HG03571 (cell line): ENCODE results near the gene PXDN.
"Not testable (repeated sequence)": the region's sequence is repeated elsewhere in the genome, so short reads cannot be mapped to it uniquely, and the experiment has no call there.

Experiments
- ATAC-seq: cut with Tn5 transposase; IDR thresholded peaks from one replicate; pipeline ENCODE4 v1.9.1; 2021; ENCODE audit not compliant: unreplicated experiment

Gene PXDN

DNA sequence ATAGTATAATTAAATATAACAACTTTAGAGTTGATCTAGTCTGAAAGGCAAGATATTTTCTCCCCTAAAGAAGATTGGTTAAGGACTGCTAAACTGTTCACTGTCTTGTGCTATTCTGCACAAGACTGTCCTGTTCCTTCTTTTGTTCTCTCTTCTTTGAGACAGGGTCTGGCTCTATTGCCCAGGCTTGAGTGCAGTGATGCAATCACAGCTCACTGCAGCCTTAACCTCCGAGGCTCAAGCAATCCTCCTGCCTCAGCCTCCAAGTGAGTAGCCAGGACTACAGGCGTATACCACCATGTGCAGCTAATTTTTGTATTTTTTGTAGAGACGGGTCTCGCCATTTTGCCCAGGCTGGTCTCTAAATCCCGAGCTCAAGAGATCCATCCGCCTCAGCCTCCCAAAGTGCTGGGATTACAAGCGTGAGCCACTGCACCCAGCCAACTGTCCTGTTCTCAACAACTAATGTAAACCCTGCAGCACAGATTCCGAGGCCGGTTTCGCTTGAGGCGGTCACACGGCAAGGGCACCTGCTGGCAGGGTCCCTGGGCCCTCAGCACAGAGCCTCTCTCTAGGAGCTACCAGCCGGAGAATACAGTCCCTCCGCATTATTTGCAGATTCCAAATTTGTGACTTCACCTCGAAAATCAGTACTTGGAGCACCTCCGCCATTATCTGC, 16.4 kb downstream of the PXDN start:
- no peak for ATAC-seq

DNA sequence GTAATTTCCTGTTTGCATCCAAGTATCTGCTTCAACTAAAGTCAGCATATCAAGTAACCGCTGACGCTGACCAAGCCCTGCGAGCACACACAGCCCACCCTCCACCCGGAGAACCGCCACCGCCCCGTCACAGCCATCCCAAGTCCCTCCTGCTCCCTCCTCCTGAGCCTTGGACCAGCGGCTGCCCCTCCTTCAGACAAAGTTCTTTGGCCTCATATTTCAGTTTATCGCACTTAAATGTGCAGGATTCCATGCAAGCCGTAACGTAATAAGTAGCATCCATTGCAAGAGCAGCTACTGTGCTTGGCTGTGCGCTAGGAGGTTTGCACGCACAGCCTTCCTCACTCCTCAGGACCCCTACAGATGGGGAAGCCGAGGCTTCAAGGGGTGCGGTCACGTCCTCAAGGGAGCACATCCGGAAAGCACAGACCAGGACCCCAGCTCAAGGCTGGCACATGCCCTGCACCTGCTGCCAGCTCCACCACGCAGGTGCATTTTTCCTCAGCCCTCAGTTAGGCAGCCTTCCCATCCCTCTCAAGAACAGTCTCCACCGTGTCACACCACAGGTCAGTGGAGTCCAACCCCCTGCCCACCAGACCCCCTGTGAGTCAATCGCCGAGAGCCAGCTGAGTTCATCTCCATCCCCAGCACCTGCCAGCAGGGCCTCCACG, 17.1 kb downstream of the PXDN start:
- no peak for ATAC-seq

DNA sequence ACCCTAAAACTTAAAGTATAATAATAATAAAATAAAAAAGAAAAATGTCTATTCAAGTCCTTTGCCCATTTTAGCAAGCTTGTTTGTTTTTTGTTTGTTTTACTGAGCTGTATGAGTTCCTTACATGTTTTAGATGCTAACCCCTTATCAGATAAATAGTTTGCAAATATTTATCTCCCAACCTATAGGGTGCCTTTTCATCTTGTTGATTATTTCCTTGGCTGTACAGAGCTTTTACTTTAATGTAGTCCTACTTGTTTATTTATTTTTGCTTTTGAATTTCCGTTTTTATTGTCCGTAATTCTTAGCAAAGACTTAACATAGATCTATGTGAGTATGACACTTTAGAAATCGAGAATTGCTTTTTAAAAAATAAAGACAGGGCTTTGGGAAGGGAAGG, 17.8 kb downstream of the PXDN start:
- ATAC-seq, result no peak

DNA sequence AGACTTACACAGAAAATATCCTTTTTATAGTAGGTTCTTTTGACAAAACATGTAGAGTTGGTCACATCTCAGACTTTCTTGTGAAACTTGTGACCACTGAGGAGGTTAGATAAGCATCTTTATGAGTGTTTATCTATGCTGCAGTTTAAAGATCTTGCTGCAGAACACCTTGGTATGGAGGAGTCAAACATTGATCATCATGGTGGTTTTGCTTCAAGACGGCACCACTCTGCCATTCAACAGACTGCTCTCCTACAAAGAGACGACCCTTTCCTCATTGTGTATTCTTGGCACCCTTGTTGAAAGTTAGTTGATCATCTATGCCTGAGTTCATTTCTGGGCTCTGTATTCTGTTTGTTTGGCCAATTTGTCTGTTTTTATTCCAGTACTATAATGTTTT, 20.0 kb downstream of the PXDN start:
- ATAC-seq, result not testable (repeated sequence)

DNA sequence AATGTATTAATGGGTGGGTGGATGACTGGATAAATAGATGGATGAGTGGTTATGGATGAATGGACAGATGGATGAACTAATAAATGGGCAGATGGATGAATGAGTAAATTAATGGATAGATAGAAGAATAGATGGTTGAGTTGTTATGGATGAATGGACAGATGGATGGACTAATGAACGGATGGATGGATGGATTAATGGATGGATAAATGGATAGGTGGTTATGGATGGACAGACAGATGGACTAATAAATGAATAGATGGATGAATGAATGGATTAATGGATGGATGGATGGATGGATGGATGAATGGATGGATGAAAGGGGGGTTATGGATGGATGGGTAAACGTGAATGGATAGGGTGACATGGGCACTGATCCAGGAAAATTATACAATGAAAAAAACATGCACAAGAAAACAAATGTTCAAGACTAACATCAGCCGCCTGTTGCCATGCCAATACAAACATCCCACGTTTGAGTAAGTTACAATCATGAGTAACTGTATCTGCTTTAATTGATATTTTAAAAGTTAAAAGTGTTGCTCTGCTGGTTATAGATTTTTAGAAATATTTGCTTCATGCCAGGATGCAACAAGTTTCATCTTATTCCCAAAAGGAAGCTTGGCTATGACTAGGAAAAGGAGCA, 20.8 kb downstream of the PXDN start:
- no peak for ATAC-seq

DNA sequence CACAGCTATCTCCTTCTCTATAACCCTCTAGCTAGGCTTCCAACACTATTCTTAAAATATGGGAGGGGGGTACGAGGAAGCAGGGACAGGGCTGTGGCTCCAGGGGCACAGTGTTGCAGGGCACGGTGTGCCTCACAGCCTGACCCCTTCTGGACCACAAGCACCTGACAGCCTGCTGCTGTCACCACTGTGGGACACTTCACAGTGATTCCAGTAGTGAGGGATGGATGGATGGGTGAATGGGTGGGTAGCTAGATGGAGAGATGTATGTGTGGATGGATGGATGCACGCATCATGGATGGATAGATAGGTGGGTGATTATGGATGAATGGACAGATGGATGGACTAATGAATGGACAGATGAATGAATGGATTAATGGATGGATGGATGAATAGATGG, 21.6 kb downstream of the PXDN start:
- no peak for ATAC-seq

DNA sequence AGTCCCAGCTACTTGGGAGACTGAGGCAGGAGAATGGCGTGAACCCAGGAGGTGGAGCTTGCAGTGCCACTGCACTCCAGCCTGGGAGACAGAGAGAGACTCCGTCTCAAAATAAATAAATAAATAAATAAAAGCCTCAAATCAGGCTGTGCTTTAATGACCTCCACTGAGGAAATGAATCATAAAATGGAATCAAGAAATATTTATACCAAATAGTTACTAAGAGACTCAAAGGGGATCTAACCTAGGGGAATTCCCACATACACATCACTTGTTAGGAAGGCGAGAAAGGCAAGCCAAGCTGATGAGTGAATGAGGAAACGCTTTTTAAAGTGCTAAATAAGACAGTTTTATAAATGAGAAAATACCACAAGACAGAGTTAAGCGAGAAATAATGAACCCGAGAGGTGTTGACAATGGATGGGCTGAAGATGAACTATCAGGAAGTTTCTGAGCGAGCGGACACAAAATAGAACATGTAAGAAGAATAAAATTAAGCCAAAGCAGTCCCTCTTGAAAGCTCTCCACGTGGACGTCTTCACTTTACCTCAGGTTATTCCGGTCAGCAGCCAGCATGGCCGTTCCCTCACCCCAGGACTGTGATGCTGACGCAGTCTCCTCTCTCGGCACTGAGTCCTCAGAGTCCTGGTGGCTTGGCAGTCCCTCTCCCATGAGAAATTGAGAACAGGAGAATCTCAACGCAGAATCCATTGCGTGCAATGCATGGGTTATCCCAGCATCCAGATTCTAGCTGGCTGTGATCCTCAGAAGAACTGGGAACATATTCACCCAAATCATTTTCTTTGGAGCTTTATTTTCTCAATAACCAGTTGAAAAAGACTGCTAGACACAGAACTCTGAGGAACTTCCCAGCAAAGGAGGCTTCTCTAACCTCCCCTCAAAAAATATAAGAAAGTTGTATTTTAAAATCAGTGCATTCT, 22.3 kb downstream of the PXDN start:
- no peak for ATAC-seq

DNA sequence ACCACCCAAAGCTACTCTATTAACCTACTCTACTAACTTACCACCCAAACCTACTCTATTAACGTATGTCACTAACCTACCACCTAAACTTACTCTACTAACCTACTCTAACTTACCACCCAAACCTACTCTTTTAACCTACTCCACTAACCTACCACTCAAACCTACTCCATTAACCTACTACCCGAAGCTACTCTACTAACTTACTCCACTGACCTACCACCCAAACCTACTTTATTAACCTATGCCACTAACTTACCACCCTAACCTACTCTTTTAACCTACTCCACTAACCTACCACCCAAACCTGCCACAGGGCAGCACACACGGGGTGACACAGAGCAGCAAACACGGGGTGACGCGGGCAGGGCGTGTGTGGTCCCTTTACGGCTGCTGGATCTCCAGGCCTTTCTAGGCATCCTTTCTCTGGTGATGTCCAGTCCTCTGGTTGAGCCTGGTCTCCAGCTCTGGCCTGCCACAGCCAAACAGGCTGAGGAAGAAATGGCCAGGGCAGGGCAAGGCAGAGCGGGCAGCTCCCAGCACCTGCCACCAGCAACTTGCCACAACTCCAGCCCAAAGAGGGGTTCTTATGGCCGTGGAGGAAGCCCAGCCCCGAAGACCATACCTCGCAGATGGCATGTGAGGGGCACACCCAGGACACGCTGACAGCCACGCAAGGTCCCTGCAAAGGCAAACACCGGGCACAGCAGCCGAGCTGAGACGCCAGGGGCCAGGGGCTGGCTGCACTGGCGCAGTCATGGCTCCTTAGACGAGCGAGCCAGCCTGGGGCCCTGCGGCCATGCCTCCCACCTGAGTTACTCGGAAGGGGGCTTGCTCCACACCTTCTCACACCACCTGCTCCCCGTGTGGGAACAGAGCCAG, 25.7 kb downstream of the PXDN start:
- ATAC-seq, result no peak

DNA sequence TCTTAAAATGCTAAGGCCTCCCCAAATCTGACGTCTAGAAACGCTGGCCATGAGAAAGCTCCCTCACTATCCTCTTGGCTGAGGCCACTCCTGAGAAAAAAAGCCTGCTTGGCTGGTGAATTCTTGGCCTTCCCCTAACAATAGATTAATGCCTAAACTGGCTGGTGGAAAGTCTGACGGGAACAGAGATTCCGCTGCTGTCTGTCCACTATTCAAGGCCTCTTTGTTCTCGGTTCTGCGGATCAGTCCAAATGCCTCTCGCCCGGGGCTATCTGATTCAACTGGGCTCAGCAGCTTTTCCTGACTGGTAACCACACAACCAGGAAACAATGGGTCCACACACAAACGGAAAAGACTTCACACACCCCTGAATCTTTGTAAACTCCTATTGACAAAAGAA, 27.2 kb downstream of the PXDN start:
- no peak for ATAC-seq

DNA sequence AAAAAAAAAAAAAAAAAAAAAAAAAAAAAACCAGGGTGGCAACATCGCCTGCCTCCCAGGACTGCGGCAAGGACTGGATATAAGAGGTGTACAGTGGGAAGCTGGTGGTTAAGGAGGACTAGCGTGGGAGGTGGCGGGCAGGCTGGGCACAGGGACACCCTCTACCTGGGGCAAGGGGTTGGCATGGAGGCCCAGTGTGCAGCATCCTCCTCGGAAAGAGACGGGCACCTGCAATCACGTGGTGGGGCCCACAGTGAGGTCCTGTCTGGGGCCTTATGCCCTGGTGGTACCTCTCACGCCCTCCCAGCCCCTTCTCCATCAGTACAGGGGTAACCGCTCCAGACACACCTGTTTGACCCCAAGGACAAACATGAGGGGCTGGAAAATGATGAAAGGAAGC, 27.9 kb downstream of the PXDN start:
- no peak for ATAC-seq

DNA sequence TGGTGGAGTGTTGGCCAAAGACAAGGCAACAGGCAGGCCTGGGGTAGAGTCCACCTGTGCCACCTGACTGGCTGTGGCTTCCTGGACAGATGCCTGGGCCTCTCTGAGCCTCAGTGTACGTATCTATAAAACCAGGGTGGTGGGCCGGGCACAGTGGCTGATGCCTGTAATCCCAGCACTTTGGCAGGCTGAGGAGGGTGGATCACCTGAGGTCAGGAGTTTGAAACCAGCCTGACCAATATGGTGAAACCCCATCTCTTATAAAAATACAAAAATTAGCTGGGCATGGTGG, 28.4 kb downstream of the PXDN start:
- not testable (repeated sequence) for ATAC-seq

DNA sequence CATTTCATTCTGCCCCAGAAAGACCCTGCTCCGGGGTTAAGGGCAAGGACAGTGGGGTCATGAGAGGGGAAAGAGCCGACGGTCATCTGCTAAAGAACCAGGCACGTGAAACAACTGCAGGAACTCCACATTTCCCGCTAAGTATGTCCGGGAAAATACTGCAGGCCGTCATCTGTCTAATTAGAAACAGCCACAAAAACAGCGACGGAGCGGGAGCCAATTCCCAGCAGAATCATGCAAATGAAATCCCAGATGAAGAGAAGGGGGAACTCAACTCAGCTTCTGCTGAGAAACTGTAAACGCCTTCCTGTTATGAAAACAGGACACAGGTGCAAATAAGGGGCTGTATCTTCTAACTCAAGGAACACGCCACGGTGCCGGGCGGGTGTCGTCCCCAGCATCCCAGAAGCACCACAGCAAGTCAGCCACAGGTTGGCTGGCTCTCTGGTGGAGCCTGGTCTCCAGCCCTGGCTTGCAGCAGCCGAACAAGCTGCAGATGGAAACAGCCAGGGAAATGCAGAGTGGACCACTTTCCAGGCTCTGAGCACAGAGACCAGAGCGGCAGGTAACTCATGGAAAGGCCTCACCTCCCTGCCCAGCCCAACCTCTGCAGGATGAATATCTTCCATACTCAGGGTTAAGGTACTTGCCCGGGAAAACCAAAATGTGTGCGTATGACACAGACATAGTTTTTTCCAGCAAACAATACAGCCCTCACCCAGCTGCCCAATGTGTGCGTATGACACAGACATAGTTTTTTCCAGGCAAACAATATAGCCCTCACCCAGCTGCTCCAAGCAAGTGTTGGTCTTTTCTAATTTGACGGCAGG, 28.9 kb downstream of the PXDN start:
- no peak for ATAC-seq

DNA sequence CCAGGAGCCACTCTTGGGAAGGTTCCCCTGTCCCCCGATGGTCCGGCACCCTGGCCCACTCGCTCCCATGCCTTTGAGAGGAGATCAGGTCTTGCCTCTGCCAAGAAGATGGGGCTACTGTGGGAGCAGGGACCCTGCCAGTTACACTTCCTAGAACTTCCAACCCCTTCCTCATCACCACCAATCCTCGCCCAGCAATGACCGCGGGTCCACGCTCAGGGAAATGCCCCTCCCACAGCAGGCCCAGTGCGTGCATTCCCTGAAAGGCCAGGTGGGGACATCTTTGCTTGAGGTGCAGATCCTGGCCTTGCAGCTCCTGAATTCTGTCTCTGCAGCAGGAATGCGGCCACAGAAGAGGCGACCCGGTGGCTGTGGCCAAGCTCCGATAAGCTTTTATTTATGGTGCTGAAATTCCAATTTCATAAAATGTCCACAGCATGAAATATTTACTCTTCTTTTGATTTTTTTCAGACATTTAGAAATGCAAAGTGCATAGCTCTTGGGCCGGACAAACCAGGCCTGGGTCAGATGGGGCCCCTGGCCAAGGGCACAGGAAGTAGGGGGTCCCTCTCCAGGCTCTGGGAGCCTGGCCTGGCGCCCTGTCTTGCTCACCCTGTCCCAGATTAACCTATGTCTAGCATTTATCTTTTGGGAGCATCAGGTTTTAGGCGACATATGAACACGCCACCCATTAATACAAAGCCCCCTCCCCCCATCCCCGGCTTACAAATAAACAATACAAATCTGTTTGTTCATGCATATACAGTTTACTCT, 29.8 kb downstream of the PXDN start:
- ATAC-seq, result no peak

DNA sequence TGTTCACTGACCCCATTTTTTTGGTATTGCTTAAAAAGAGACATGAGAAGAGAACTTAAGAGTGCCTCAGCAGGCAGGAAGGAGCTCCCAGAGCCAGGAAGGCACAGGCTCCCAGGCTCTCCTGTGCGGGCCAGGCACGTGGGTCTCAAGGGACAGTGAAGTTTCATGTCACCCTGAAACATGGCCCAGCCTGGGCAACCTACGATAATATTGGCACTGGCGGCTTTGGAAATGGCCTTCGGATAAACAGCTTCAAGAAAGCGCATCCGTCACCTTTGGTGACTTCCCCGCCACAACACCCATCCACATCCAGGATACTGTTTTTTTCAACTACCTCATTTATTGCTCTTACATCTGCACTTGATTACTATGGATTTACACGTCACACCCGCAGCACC, 30.5 kb downstream of the PXDN start:
- ATAC-seq, result no peak

DNA sequence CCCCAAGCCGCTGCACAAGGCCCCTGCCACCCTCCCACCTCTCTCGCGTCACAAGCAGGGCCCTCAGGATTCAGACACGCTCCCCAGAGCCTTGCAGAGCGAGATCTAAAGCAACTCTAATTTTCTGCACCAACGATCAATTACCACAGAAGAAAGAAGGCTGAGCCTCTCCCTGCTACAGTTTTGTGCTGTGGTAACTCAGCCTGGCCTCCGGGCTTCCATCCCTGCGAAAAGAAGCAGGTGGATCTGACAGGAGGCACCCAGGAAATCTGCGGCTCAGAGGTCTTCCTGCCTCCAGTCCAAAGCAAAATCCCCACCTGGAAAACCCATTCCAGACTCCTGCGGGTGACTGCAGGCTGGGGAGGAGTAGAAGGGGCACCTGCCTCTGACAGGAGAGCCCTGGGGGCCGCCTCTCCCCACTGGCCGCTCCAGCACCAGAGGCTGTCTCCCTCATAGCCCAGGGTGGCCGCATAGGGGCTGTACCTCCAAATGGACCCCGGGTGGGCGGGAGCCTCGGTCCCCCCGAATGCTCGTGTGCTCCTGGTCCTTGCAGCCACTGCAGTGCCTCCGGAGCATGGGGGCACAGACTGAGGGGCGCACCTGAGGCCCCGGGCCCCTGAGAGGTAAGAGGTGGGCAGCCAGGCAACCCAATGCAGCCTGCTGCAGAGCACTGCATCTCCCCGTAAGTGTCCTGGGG, 31.0 kb downstream of the PXDN start:
- no peak for ATAC-seq

DNA sequence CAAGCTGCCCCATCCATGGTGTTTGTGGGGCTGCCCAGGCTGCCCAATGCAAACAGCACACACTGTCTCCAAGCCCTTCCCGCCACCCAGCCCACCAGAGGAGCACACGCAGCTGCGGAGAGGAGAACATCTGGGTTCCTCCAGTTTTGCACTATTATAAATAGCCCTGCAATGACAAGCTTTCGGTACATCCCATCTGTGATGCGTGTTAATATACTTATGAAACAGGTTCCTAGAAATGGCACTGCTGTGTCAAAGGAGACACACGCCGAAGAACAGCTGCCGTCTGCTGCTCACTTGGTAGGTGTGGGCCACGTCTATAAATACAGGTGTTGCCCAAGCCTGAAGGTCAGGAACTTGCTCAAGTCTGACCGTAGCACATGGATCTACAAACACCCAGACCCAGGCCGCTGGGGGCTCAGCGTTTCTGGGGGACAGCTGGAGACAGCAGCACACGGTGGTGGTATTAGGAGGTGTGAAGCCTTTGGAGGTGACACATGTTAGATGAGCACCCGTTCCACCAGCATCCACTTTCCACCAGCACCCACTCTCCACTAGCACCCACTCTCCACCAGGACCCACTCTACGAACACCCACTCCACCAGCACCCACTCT, 34.3 kb downstream of the PXDN start:
- ATAC-seq, result no peak

DNA sequence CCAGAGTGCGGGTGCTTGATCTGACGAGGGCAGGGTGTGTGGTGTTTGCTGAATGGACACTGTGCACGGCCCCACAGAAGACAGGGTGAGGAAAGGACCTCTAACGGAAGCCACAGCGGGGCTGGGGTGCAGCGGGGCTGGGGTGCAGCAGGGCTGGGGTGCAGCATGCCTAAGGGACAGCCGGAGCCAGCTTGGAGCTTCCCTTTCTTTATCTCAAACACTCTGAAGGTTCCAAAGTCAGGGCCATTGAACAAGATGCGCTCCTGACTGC, 35.0 kb downstream of the PXDN start:
- no peak for ATAC-seq
